GM23338 (cell line): ENCODE data around the gene ACVR1C. TPM values are rescaled to one million over a fixed set of nuclear protein-coding genes. Genes with fewer than 3 reads are reported as not detected.

Source experiments
- ATAC-seq: fragments of 200-7000 bp; cut with Tn5 transposase; 3 replicates; pipeline ENCODE4 v1.9.1; 2020
- DNase-seq: peaks from one replicate; pipeline ENCODE4 v3.0.0-alpha.2; 2015; ENCODE audit warnings: low spot score
- H2AFZ ChIP-seq: fragments of 200-600 bp; sonication (generic); 2 replicates; pipeline ENCODE4 v1.8.0; 2016; ENCODE audit warnings: antibody characterized with exemption, mild to moderate bottlenecking, moderate library complexity
- H3F3A ChIP-seq: fragments of 200-600 bp; sonication (generic); replicated peaks from 2 replicates; pipeline ENCODE4 v1.8.0; 2017; ENCODE audit warnings: antibody characterized with exemption, mixed run types, low read depth
- H3K27ac ChIP-seq: fragments of 200-600 bp; sonication (generic); 2 replicates; pipeline ENCODE4 v1.6.1; 2016; ENCODE audit warnings: low read depth
- H3K27me3 ChIP-seq: fragments of 200-600 bp; sonication (generic); 2 replicates; pipeline ENCODE4 v1.8.0; 2016; ENCODE audit warnings: mild to moderate bottlenecking, mixed run types, moderate library complexity; ENCODE audit not compliant: insufficient read depth
- H3K36me3 ChIP-seq: fragments of 200-600 bp; sonication (generic); 2 replicates; pipeline ENCODE4 v1.8.0; 2016; ENCODE audit warnings: mild to moderate bottlenecking; ENCODE audit not compliant: insufficient read depth
- H3K4me1 ChIP-seq: fragments of 200-600 bp; sonication (generic); 2 replicates; pipeline ENCODE4 v1.8.0; 2016; ENCODE audit warnings: mild to moderate bottlenecking, moderate library complexity; ENCODE audit not compliant: insufficient read depth
- H3K4me2 ChIP-seq: fragments of 200-600 bp; sonication (generic); 2 replicates; pipeline ENCODE4 v1.7.1; 2017; ENCODE audit warnings: mixed run types
- H3K4me3 ChIP-seq: fragments of 200-600 bp; sonication (generic); 2 replicates; pipeline ENCODE4 v1.6.1; 2016; ENCODE audit warnings: mixed run types
- H3K79me2 ChIP-seq: fragments of 200-600 bp; sonication (generic); replicated peaks from 2 replicates; pipeline ENCODE4 v1.8.0; 2017; ENCODE audit warnings: mild to moderate bottlenecking; ENCODE audit not compliant: insufficient read depth
- H3K9me2 ChIP-seq: fragments of 200-600 bp; sonication (generic); 2 replicates; pipeline ENCODE4 v1.8.0; 2017; ENCODE audit not compliant: insufficient read depth
- H4K20me1 ChIP-seq: fragments of 200-600 bp; sonication (generic); replicated peaks from 2 replicates; pipeline ENCODE4 v1.8.0; 2017; ENCODE audit warnings: mild to moderate bottlenecking; ENCODE audit not compliant: insufficient read depth
- H3K27ac Mint-ChIP-seq: 2 replicates; pipeline ENCODE4 v1.8.0; 2020; ENCODE audit warnings: inconsistent platforms, mild to moderate bottlenecking, moderate library complexity, mixed read lengths
- H3K27me3 Mint-ChIP-seq: 3 replicates; pipeline ENCODE4 v1.8.0; 2022; ENCODE audit warnings: low read depth, mild to moderate bottlenecking, moderate library complexity, mixed read lengths, inconsistent platforms; ENCODE audit not compliant: insufficient read depth, poor library complexity
- H3K36me3 Mint-ChIP-seq: 3 replicates; pipeline ENCODE4 v1.8.0; 2021; ENCODE audit warnings: low read depth, mild to moderate bottlenecking, inconsistent platforms, moderate library complexity, mixed read lengths
- H3K4me1 Mint-ChIP-seq: 3 replicates; pipeline ENCODE4 v1.8.0; 2020; ENCODE audit warnings: mild to moderate bottlenecking, inconsistent platforms, mixed read lengths
- H3K4me3 Mint-ChIP-seq: 3 replicates; pipeline ENCODE4 v1.8.0; 2021; ENCODE audit warnings: moderate library complexity, mild to moderate bottlenecking, inconsistent platforms, mixed read lengths
- H3K9me3 Mint-ChIP-seq: 3 replicates; pipeline ENCODE4 v1.8.0; 2020; ENCODE audit warnings: moderate library complexity, mild to moderate bottlenecking, inconsistent platforms, mixed read lengths
- CREB1 ChIP-seq: fragments of 250-450 bp; sonication (Bioruptor Pico); IDR thresholded peaks from 2 replicates; pipeline ENCODE4 v1.5.0; 2020; ENCODE audit warnings: low read depth, mild to moderate bottlenecking, moderate library complexity
- EZH2phosphoT487 ChIP-seq: fragments of 200-600 bp; sonication (generic); IDR thresholded peaks from one replicate; pipeline ENCODE4 v1.8.1; 2018; ENCODE audit warnings: antibody characterized with exemption; ENCODE audit not compliant: unreplicated experiment
- NANOG ChIP-seq: IDR thresholded peaks from 2 replicates; pipeline ENCODE4 v1.6.1; 2016; ENCODE audit warnings: antibody characterized with exemption, borderline replicate concordance
- POLR2AphosphoS5 ChIP-seq: IDR thresholded peaks from 2 replicates; pipeline ENCODE4 v1.6.1; 2016; ENCODE audit warnings: antibody characterized with exemption, low read depth
- ZNF114 ChIP-seq: fragments of 250-450 bp; sonication (Bioruptor Pico); IDR thresholded peaks from 2 replicates; pipeline ENCODE4 v1.5.0; 2020; ENCODE audit warnings: mild to moderate bottlenecking, moderate library complexity
- polyA plus RNA-seq: library from polyadenylated mRNA; unstranded; fragments of >200 nt; fragmentation: Nextera tagmentation; extraction: Ambion mirVana; gene quantifications from 2 replicates; pipeline ENCODE4 v1.2.1, GENCODE V29; 2016
- total RNA-seq: library from RNA; depleted of rRNA; stranded (reverse); fragments of >200 nt; shearing (Covaris generic); gene quantifications from 2 replicates; pipeline ENCODE4 v1.2.3, GENCODE V29; 2014
- TF ChIP-seq, protein P1 (sequence below): IDR thresholded peaks from 2 replicates; pipeline ENCODE4 v1.6.1; 2016; ENCODE audit warnings: antibody characterized with exemption
- TF ChIP-seq, protein P2 (sequence below): IDR thresholded peaks from one replicate; pipeline ENCODE4 v1.6.1; 2018; ENCODE audit warnings: antibody characterized with exemption; ENCODE audit not compliant: unreplicated experiment
- TF ChIP-seq, protein P3 (sequence below), 2 experiments: fragments of 200-600 bp in 1 of 2; sonication (generic) in 1 of 2; conservative IDR thresholded peaks; 2 replicates each; pipeline versions ENCODE4 v1.5.1 to v1.6.1; 2016 to 2017; ENCODE audit warnings: antibody characterized with exemption in 2 of 2, low read depth in 2 of 2, mild to moderate bottlenecking in 2 of 2, moderate library complexity in 1 of 2

ACVR1C gene
- total and polyA plus RNA-seq, 2 experiments from 2014 or later, result 0.61 to 0.94 TPM

DNA sequence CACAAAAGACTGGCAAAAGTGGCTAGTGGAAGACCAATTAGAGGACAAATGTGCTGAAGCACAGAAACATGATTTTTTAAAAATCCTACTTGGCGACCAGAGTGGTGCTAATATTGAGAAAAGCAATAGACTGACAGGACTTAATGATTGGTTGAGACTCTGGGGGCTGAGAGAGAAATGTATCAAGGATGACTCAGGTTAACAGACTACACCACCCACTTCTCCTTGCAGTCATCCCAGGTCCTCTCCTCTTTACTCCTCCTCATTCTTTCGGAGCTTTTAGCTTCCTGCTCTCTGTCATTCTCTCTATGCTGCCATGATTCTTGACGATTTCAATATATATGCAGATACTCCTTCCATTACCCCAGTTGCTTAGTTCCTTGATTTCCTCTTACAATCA, 130.2 kb downstream of the ACVR1C start:
- Histone ChIP-seq H2AFZ (no peak overlapping the region), H3K79me2 (no peaks in the 10 kb centered on the region), H3F3A (no peaks in the 10 kb centered on the region), H3K36me3 (no peaks in the 10 kb centered on the region), H3K4me1 (peaks cover 11% of the 10 kb centered on the region), H3K27me3 (no peaks in the 10 kb centered on the region), H4K20me1 (no peaks in the 10 kb centered on the region), H3K9me2 (no peaks in the 10 kb centered on the region), H3K4me2 (no peak overlapping the region; the same call in 1 of the 2 replicates), H3K4me3 (no peak overlapping the region), H3K27ac (no peak overlapping the region)
- DNase-seq, result no peak
- H3K4me3 Mint-ChIP-seq, result no peak overlapping the region
- peaks cover 8% of the 10 kb centered on the region; the same call in 2 of the 3 replicates for H3K4me1 Mint-ChIP-seq
- H3K9me3 Mint-ChIP-seq, result no peaks in the 10 kb centered on the region
- ATAC-seq, result no peak
- H3K27ac Mint-ChIP-seq, result no peak overlapping the region
- TF ChIP-seq NANOG (no peak), CREB1 (no peak), EZH2phosphoT487 (no peak), POLR2AphosphoS5 (no peak), ZNF114 (CRISPR knock-in tag) (no peak)
- TF ChIP-seq, protein P1, sequence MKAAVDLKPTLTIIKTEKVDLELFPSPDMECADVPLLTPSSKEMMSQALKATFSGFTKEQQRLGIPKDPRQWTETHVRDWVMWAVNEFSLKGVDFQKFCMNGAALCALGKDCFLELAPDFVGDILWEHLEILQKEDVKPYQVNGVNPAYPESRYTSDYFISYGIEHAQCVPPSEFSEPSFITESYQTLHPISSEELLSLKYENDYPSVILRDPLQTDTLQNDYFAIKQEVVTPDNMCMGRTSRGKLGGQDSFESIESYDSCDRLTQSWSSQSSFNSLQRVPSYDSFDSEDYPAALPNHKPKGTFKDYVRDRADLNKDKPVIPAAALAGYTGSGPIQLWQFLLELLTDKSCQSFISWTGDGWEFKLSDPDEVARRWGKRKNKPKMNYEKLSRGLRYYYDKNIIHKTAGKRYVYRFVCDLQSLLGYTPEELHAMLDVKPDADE, result no peak
- TF ChIP-seq, protein P2, sequence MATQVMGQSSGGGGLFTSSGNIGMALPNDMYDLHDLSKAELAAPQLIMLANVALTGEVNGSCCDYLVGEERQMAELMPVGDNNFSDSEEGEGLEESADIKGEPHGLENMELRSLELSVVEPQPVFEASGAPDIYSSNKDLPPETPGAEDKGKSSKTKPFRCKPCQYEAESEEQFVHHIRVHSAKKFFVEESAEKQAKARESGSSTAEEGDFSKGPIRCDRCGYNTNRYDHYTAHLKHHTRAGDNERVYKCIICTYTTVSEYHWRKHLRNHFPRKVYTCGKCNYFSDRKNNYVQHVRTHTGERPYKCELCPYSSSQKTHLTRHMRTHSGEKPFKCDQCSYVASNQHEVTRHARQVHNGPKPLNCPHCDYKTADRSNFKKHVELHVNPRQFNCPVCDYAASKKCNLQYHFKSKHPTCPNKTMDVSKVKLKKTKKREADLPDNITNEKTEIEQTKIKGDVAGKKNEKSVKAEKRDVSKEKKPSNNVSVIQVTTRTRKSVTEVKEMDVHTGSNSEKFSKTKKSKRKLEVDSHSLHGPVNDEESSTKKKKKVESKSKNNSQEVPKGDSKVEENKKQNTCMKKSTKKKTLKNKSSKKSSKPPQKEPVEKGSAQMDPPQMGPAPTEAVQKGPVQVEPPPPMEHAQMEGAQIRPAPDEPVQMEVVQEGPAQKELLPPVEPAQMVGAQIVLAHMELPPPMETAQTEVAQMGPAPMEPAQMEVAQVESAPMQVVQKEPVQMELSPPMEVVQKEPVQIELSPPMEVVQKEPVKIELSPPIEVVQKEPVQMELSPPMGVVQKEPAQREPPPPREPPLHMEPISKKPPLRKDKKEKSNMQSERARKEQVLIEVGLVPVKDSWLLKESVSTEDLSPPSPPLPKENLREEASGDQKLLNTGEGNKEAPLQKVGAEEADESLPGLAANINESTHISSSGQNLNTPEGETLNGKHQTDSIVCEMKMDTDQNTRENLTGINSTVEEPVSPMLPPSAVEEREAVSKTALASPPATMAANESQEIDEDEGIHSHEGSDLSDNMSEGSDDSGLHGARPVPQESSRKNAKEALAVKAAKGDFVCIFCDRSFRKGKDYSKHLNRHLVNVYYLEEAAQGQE, result no peak
- peaks cover 1% of the 10 kb centered on the region for H3K27me3 Mint-ChIP-seq
- H3K36me3 Mint-ChIP-seq, result no peaks in the 10 kb centered on the region

DNA sequence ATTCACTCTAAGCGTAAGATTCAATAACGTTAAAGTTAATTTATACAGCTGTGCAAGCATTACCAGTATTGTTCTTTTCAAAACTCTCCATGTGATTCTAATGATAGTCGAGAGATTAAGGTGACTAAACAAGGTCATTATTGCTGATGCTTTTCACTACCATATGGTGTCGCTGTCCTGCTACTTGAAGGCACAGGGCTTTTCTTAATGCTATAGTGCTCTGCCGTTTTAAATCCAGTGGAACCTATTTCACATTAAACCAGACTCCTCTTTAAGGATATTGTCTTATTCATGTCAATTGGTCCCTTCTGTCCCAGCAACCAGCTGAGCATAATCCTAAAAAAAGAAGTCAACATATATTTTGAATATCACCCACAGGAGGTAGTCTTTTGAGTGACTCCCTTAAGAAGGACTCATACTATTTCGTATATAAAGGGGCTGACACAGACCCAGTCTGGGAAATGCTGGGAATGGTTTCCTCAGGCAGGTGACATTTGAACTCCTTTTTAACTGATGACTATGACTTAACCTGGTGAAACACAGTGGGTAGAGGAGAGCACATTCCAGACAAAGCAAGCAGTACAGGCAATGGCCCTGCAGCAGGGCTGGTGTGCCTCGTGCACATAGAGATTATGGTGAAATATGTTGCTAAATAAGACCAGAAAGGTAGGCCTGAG, 130.9 kb downstream of the ACVR1C start:
- Histone ChIP-seq H4K20me1 (no peaks in the 10 kb centered on the region), H3K27ac (no peak overlapping the region), H3K27me3 (no peaks in the 10 kb centered on the region), H2AFZ (no peak overlapping the region), H3K9me2 (no peaks in the 10 kb centered on the region), H3K4me3 (no peak overlapping the region), H3F3A (no peaks in the 10 kb centered on the region), H3K4me1 (peaks cover 11% of the 10 kb centered on the region), H3K36me3 (no peaks in the 10 kb centered on the region), H3K4me2 (no peak overlapping the region), H3K79me2 (no peaks in the 10 kb centered on the region)
- H3K4me1 Mint-ChIP-seq, result peaks cover 8% of the 10 kb centered on the region; the same call in 2 of the 3 replicates
- H3K36me3 Mint-ChIP-seq, result no peaks in the 10 kb centered on the region
- no peak for TF ChIP-seq CREB1
- TF ChIP-seq, protein P3, sequence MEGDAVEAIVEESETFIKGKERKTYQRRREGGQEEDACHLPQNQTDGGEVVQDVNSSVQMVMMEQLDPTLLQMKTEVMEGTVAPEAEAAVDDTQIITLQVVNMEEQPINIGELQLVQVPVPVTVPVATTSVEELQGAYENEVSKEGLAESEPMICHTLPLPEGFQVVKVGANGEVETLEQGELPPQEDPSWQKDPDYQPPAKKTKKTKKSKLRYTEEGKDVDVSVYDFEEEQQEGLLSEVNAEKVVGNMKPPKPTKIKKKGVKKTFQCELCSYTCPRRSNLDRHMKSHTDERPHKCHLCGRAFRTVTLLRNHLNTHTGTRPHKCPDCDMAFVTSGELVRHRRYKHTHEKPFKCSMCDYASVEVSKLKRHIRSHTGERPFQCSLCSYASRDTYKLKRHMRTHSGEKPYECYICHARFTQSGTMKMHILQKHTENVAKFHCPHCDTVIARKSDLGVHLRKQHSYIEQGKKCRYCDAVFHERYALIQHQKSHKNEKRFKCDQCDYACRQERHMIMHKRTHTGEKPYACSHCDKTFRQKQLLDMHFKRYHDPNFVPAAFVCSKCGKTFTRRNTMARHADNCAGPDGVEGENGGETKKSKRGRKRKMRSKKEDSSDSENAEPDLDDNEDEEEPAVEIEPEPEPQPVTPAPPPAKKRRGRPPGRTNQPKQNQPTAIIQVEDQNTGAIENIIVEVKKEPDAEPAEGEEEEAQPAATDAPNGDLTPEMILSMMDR (conservative IDR thresholded peaks at IDR 0.05; ENCODE audit: low read depth in 2 of 2), result peak; percentile 95
- peak; percentile 91 for ATAC-seq
- DNase-seq, result peak; percentile 82
- H3K9me3 Mint-ChIP-seq, result no peaks in the 10 kb centered on the region
- H3K27ac Mint-ChIP-seq, result no peak overlapping the region; the same call in 1 of the 2 replicates
- no peak overlapping the region for H3K4me3 Mint-ChIP-seq
- H3K27me3 Mint-ChIP-seq, result peaks cover 1% of the 10 kb centered on the region
